ENCODE measurements around the gene NARS2. TPM values are rescaled to one million over a fixed set of nuclear protein-coding genes. Genes with fewer than 3 reads are reported as not detected.

Gene NARS2
- total RNA-seq, 2 donors from 2014 or later = 10.1 to 24.7 TPM

- H3K36me3 ChIP-seq (replicated peaks in 1 of 2; ENCODE audit: insufficient read depth in 1 of 2, low read depth in 2 of 2) = peaks cover 0 to 3% of the 10 kb centered on the region in 2 donors
- intact Hi-C loops (cut with DNase I) = no loop called here
- DNase-seq = no peak
- H3K27me3 ChIP-seq = no peaks in the 10 kb centered on the region
- no peak overlapping the region for H3K27ac ChIP-seq
- TF ChIP-seq CTCF (IDR thresholded peaks at IDR 0.05) = no peak
- TF ChIP-seq POLR2A (IDR thresholded peaks at IDR 0.05) = no peak
- no peak for ATAC-seq
- H3K4me1 ChIP-seq = no peaks in the 10 kb centered on the region
- no peaks in the 10 kb centered on the region for H3K9me3 ChIP-seq
- no peak overlapping the region for H3K4me3 ChIP-seq
These were observed 41.3 kb downstream of the NARS2 start for GRCh38 chr11:78533399-78533798.

GRCh38 chr11:78532991-78533390 lies 41.7 kb downstream of the NARS2 start:
- intact Hi-C loops (cut with DNase I) = no loop called here
- 85 to 92% methylated on average over 3 of the region's 3 CpGs for WGBS, 2 donors
- TF ChIP-seq POLR2A (IDR thresholded peaks at IDR 0.05) (no peak), CTCF (IDR thresholded peaks at IDR 0.05) (no peak)

GRCh38 chr11:78526497-78527146 lies 48.0 kb downstream of the NARS2 start:
- no peaks in the 10 kb centered on the region for H3K27me3 ChIP-seq
- no peaks in the 10 kb centered on the region for H3K36me3 ChIP-seq (replicated peaks in 1 of 2; ENCODE audit: insufficient read depth in 1 of 2, low read depth in 2 of 2)
- intact Hi-C loops (cut with DNase I) = no loop called here
- no peaks in the 10 kb centered on the region for H3K4me1 ChIP-seq
- ATAC-seq (no peak), DNase-seq (no peak)
- WGBS, 2 donors = 72 to 83% methylated on average over 6 of the region's 6 CpGs
- no peak overlapping the region for H3K4me3 ChIP-seq
- TF ChIP-seq POLR2A (IDR thresholded peaks at IDR 0.05) (no peak), CTCF (IDR thresholded peaks at IDR 0.05) (no peak)
- H3K9me3 ChIP-seq = no peaks in the 10 kb centered on the region
- H3K27ac ChIP-seq = no peak overlapping the region

More at GRCh38 chr11:78532991-78533390, 41.7 kb downstream of the NARS2 start:
- DNase-seq (no peak), ATAC-seq (no peak)
- H3K9me3 ChIP-seq = no peaks in the 10 kb centered on the region
- H3K27ac ChIP-seq = no peak overlapping the region
- H3K4me1 ChIP-seq = no peaks in the 10 kb centered on the region
- peaks cover 0 to 3% of the 10 kb centered on the region in 2 donors for H3K36me3 ChIP-seq (replicated peaks in 1 of 2; ENCODE audit: insufficient read depth in 1 of 2, low read depth in 2 of 2)
- H3K4me3 ChIP-seq = no peak overlapping the region
- H3K27me3 ChIP-seq = no peaks in the 10 kb centered on the region

GRCh38 chr11:78525720-78526119 lies 48.9 kb downstream of the NARS2 start:
- no peaks in the 10 kb centered on the region for H3K9me3 ChIP-seq
- no peak overlapping the region for H3K27ac ChIP-seq
- H3K36me3 ChIP-seq (replicated peaks in 1 of 2; ENCODE audit: insufficient read depth in 1 of 2, low read depth in 2 of 2) = no peaks in the 10 kb centered on the region
- 93 to 94% methylated on average over 4 of the region's 4 CpGs for WGBS, 2 donors
- no peaks in the 10 kb centered on the region for H3K27me3 ChIP-seq
- ATAC-seq (no peak), DNase-seq (no peak)
- intact Hi-C loops (cut with DNase I) = no loop called here
- TF ChIP-seq CTCF (IDR thresholded peaks at IDR 0.05) (no peak), POLR2A (IDR thresholded peaks at IDR 0.05) (no peak)
- no peaks in the 10 kb centered on the region for H3K4me1 ChIP-seq
- no peak overlapping the region for H3K4me3 ChIP-seq

GRCh38 chr11:78520230-78520629 lies 54.4 kb downstream of the NARS2 start:
- H3K27me3 ChIP-seq = no peaks in the 10 kb centered on the region
- intact Hi-C loops (cut with DNase I) = no loop called here
- no peak for TF ChIP-seq CTCF (IDR thresholded peaks at IDR 0.05)
- no peak for TF ChIP-seq POLR2A (IDR thresholded peaks at IDR 0.05)
- H3K4me3 ChIP-seq = no peak overlapping the region
- H3K4me1 ChIP-seq = no peaks in the 10 kb centered on the region
- H3K27ac ChIP-seq = no peak overlapping the region
- no peaks in the 10 kb centered on the region for H3K36me3 ChIP-seq (replicated peaks in 1 of 2; ENCODE audit: insufficient read depth in 1 of 2, low read depth in 2 of 2)
- 85 to 100% methylated on average over 1 of the region's 1 CpG for WGBS, 2 donors
- ATAC-seq (no peak), DNase-seq (no peak)
- no peaks in the 10 kb centered on the region for H3K9me3 ChIP-seq
